Lower leg skin (tissue), 3 donors: ENCODE data around the gene UROC1.

Experiments used
- POLR2A ChIP-seq, 2 donors: fragments of 450-650 bp; IDR thresholded peaks; one replicate each; pipeline ENCODE4 v1.6.1; 2016 to 2017; ENCODE audit warnings: antibody characterized with exemption in 2 of 2, mild to moderate bottlenecking in 1 of 2, moderate library complexity in 1 of 2
- TF ChIP-seq, protein P1 (sequence below), 3 donors: fragments of 450-650 bp; IDR thresholded peaks; one replicate each; pipeline ENCODE4 v1.5.1; 2016; ENCODE audit warnings: antibody characterized with exemption in 3 of 3, mild to moderate bottlenecking in 3 of 3, moderate library complexity in 2 of 3

DNA sequence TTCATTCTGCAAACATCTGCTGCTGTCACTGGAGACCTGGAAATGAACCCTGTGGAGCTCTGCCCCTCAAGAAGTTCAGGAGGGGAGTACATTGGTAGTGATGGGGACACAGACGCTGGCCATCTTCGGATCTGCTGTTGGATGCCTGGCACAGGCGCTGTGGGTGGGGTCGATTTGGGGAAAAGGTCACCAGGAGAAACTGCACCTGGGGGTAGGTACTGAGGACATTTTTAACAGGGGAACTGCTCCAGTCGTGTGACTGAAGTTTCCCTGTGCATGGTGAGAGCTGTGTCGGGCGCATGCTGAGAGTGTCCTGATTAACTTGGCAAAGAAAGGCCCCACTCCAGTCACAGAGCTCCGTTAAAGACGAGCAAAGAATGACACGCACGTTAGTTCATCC is 3.4 kb downstream of the UROC1 start:
- TF ChIP-seq, protein P1, sequence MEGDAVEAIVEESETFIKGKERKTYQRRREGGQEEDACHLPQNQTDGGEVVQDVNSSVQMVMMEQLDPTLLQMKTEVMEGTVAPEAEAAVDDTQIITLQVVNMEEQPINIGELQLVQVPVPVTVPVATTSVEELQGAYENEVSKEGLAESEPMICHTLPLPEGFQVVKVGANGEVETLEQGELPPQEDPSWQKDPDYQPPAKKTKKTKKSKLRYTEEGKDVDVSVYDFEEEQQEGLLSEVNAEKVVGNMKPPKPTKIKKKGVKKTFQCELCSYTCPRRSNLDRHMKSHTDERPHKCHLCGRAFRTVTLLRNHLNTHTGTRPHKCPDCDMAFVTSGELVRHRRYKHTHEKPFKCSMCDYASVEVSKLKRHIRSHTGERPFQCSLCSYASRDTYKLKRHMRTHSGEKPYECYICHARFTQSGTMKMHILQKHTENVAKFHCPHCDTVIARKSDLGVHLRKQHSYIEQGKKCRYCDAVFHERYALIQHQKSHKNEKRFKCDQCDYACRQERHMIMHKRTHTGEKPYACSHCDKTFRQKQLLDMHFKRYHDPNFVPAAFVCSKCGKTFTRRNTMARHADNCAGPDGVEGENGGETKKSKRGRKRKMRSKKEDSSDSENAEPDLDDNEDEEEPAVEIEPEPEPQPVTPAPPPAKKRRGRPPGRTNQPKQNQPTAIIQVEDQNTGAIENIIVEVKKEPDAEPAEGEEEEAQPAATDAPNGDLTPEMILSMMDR (IDR thresholded peaks at IDR 0.05) = no peak
- TF ChIP-seq POLR2A (IDR thresholded peaks at IDR 0.05) = no peak
